OCI-LY7 (cell line): Measurements from ENCODE around the gene C2orf81. TPM values are rescaled to one million over a fixed set of nuclear protein-coding genes. Genes with fewer than 3 reads are reported as not detected.

Experiments used
- BruUV-seq: library from RNA; stranded (reverse); fragments of 400-500 nt; replicated peaks from 2 replicates; lab custom pipeline; 2021; lab: Mats Ljungman, UMichigan
- CTCF ChIA-PET: fragments of 300-600 bp; sonication (Branson Sonifier 250); formaldehyde crosslinking; loops from one replicate; lab custom pipeline; 2022; ENCODE audit warnings: antibody characterized with exemption; ENCODE audit not compliant: unreplicated experiment; lab: Charles Lee
- POLR2A ChIA-PET: fragments of 300-600 bp; sonication (Branson Sonifier 250); formaldehyde crosslinking; loops from one replicate; lab custom pipeline; 2022; ENCODE audit warnings: antibody characterized with exemption; lab: Charles Lee
- DNase-seq: peaks from one replicate; pipeline ENCODE4 v3.0.0-alpha.2; 2015; ENCODE audit warnings: low spot score
- H2AFZ ChIP-seq: fragments of 200-600 bp; sonication (generic), shearing (Covaris generic); 2 replicates; pipeline ENCODE4 v1.6.1; 2014; ENCODE audit warnings: mild to moderate bottlenecking, antibody characterized with exemption, low read length, moderate library complexity
- H3K27ac ChIP-seq: fragments of 200-600 bp; sonication (generic); 2 replicates; pipeline ENCODE4 v1.5.1; 2014; ENCODE audit warnings: mixed run types, low read depth, mild to moderate bottlenecking, moderate library complexity, low read length, inconsistent platforms; ENCODE audit not compliant: poor library complexity, severe bottlenecking
- H3K36me3 ChIP-seq: fragments of 200-600 bp; sonication (generic); 2 replicates; pipeline ENCODE4 v1.6.1; 2014; ENCODE audit warnings: mild to moderate bottlenecking, antibody characterized with exemption, low read length, moderate library complexity, mixed read lengths; ENCODE audit not compliant: insufficient read depth
- H3K4me1 ChIP-seq: fragments of 200-600 bp; sonication (generic); 2 replicates; pipeline ENCODE4 v1.5.1; 2014; ENCODE audit warnings: mild to moderate bottlenecking, low read length; ENCODE audit not compliant: insufficient read depth, poor library complexity, severe bottlenecking
- H3K4me2 ChIP-seq: fragments of 200-600 bp; sonication (generic); 2 replicates; pipeline ENCODE4 v1.6.1; 2014; ENCODE audit warnings: mild to moderate bottlenecking, low read length
- H3K4me3 ChIP-seq: fragments of 200-600 bp; sonication (generic); 2 replicates; pipeline ENCODE4 v1.5.1; 2014; ENCODE audit warnings: mild to moderate bottlenecking, low read depth, low read length; ENCODE audit not compliant: poor library complexity, severe bottlenecking
- H3K79me2 ChIP-seq: fragments of 200-600 bp; sonication (generic); 2 replicates; pipeline ENCODE4 v1.6.1; 2016; ENCODE audit warnings: low read depth, mild to moderate bottlenecking, low read length, moderate library complexity, mixed read lengths; ENCODE audit not compliant: insufficient read depth
- H3K9me2 ChIP-seq: fragments of 200-600 bp; sonication (generic); 2 replicates; pipeline ENCODE4 v1.6.1; 2016; ENCODE audit warnings: mild to moderate bottlenecking, low read length, mixed read lengths; ENCODE audit not compliant: insufficient read depth
- H3K9me3 ChIP-seq: fragments of 200-600 bp; sonication (generic); 2 replicates; pipeline ENCODE4 v1.6.1; 2014; ENCODE audit warnings: mild to moderate bottlenecking, mixed run types, low read length, mixed read lengths
- H4K20me1 ChIP-seq: fragments of 200-600 bp; sonication (generic); 2 replicates; pipeline ENCODE4 v1.6.1; 2014; ENCODE audit warnings: mild to moderate bottlenecking, antibody characterized with exemption, low read length, moderate library complexity, mixed read lengths; ENCODE audit not compliant: insufficient read depth
- EZH2phosphoT487 ChIP-seq: fragments of 200-600 bp; sonication (generic); IDR thresholded peaks from 2 replicates; pipeline ENCODE4 v1.6.1; 2018; ENCODE audit warnings: low read depth, borderline replicate concordance, mild to moderate bottlenecking, mixed run types, antibody characterized with exemption, low read length, moderate library complexity, mixed read lengths
- intact Hi-C: fragments of 100-400 bp; cut with micrococcal nuclease; formaldehyde crosslinking; loops from one replicate; pipeline ENCODE4 v1.10.0; 2022; ENCODE audit not compliant: unreplicated experiment
- total RNA-seq, 2 experiments: library from RNA; depleted of rRNA in 1 of 2; stranded (reverse); fragments of >200 nt in 1 of 2; shearing (Covaris generic) in 1 of 2; gene quantifications; 2 replicates each; pipeline ENCODE4 v1.2.3, GENCODE V29; 2014 to 2022
- TF ChIP-seq, protein P1 (sequence below): fragments of 200-600 bp; sonication (generic); conservative IDR thresholded peaks from 2 replicates; pipeline ENCODE4 v1.5.1; 2014; ENCODE audit warnings: mild to moderate bottlenecking, antibody characterized with exemption, low read length, moderate library complexity, mixed read lengths

Gene C2orf81
- total RNA-seq, 2 experiments from 2014 or later: 3.2 to 22.5 TPM

GRCh38 chr2:74413001-74413698 is 8.3 kb downstream of the C2orf81 start:
- Histone ChIP-seq H2AFZ (peak overlapping the region; percentile 57; the same call in 1 of the 2 replicates), H3K4me1 (peaks cover 27% of the 10 kb centered on the region), H3K9me2 (no peaks in the 10 kb centered on the region), H3K4me3 (no peak overlapping the region), H4K20me1 (no peaks in the 10 kb centered on the region), H3K4me2 (peak overlapping the region; percentile 38), H3K36me3 (no peaks in the 10 kb centered on the region), H3K9me3 (no peaks in the 10 kb centered on the region), H3K27ac (no peak overlapping the region), H3K79me2 (no peaks in the 10 kb centered on the region)
- intact Hi-C loops: no loop called here
- no TSS peak for BruUV-seq
- TF ChIP-seq EZH2phosphoT487: no peak
- TF ChIP-seq, protein P1, sequence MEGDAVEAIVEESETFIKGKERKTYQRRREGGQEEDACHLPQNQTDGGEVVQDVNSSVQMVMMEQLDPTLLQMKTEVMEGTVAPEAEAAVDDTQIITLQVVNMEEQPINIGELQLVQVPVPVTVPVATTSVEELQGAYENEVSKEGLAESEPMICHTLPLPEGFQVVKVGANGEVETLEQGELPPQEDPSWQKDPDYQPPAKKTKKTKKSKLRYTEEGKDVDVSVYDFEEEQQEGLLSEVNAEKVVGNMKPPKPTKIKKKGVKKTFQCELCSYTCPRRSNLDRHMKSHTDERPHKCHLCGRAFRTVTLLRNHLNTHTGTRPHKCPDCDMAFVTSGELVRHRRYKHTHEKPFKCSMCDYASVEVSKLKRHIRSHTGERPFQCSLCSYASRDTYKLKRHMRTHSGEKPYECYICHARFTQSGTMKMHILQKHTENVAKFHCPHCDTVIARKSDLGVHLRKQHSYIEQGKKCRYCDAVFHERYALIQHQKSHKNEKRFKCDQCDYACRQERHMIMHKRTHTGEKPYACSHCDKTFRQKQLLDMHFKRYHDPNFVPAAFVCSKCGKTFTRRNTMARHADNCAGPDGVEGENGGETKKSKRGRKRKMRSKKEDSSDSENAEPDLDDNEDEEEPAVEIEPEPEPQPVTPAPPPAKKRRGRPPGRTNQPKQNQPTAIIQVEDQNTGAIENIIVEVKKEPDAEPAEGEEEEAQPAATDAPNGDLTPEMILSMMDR: no peak
- ChIA-PET CTCF (no interaction called here), POLR2A (interaction anchor here (0.8 to 1.6 kb wide), 4 partner anchors 12 to 58 kb away, joined by 3 to 5 read pairs (median 4); no protein-coding TSS in a partner anchor)
- DNase-seq: no peak

GRCh38 chr2:74407682-74408081 is 13.7 kb downstream of the C2orf81 start:
- no peak overlapping the region for H2AFZ ChIP-seq
- TF ChIP-seq, protein P1: no peak
- no peak for TF ChIP-seq EZH2phosphoT487
- POLR2A ChIA-PET: interaction anchor here (0.7 kb wide), 1 partner anchor 65 kb away, joined by 3 read pairs; no protein-coding TSS in a partner anchor

DNA sequence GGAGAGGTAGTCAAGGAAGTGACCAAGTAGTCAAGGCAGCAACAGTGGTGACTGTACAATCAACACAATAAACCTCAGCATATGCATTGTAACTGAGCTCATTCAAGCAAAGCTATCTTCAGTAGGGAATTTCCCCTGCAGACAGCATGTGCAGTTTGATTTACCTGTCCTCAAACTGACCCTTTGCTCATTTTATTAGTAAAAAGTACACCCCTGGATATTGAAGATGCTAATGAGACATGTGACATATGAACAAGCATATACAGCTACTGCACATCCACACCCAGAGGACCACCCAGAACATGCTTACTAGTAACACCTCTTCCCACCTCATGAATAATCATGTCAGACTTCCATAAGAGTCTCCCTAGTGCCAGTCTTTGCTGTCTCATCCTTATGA is 15.4 kb downstream of the C2orf81 start:
- no TSS peak for BruUV-seq
- no peak overlapping the region for H3K4me2 ChIP-seq
- intact Hi-C loops: no loop called here
- no peak overlapping the region for H3K27ac ChIP-seq
- no peak overlapping the region for H2AFZ ChIP-seq
- H3K36me3 ChIP-seq: no peaks in the 10 kb centered on the region
- no peak for TF ChIP-seq EZH2phosphoT487
- TF ChIP-seq, protein P1: no peak
- peaks cover 8% of the 10 kb centered on the region for H3K4me1 ChIP-seq
- ChIA-PET POLR2A (interaction anchor here (0.8 kb wide), 1 partner anchor 225 kb away, joined by 3 read pairs; no protein-coding TSS in a partner anchor), CTCF (no interaction called here)
- no peaks in the 10 kb centered on the region for H4K20me1 ChIP-seq
- DNase-seq: no peak
- no peaks in the 10 kb centered on the region for H3K9me2 ChIP-seq
- no peak overlapping the region for H3K4me3 ChIP-seq
- H3K9me3 ChIP-seq: no peaks in the 10 kb centered on the region
- H3K79me2 ChIP-seq: no peaks in the 10 kb centered on the region

More at GRCh38 chr2:74407682-74408081, 13.7 kb downstream of the C2orf81 start:
- Histone ChIP-seq H3K36me3 (no peaks in the 10 kb centered on the region), H3K4me1 (peaks cover 8% of the 10 kb centered on the region), H3K27ac (no peak overlapping the region), H4K20me1 (no peaks in the 10 kb centered on the region), H3K79me2 (no peaks in the 10 kb centered on the region), H3K4me3 (no peak overlapping the region), H3K9me3 (no peaks in the 10 kb centered on the region), H3K9me2 (no peaks in the 10 kb centered on the region), H3K4me2 (no peak overlapping the region)
- intact Hi-C loops: no loop called here
- no TSS peak for BruUV-seq
- DNase-seq: no peak
- CTCF ChIA-PET: no interaction called here
